Measurements from ENCODE around the gene CD6. TPM values are rescaled to one million over a fixed set of nuclear protein-coding genes. Genes with fewer than 3 reads are reported as not detected.

The CD6 gene
- total and polyA plus RNA-seq, 10 of the 15 experiments (the other 5 are each of a cell fraction or from before 2014, with no cell fraction given), result 0.37 to 17.6 (median 6.2) TPM

- Histone ChIP-seq H3K9me3 (replicated peaks; ENCODE audit: control insufficient read depth, insufficient read depth, low read length) (no peaks in the 10 kb centered on the region), H3K27ac (ENCODE audit: control insufficient read depth, insufficient read depth) (no peak overlapping the region), H3K4me2 (ENCODE audit: control insufficient read depth, insufficient read depth) (no peak overlapping the region), H3K36me3 (ENCODE audit: control insufficient read depth in 2 of 2, insufficient read depth in 2 of 2, low read length in 1 of 2) (no peaks in the 10 kb centered on the region), H3K27me3 (replicated peaks in 1 of 2; ENCODE audit: control insufficient read depth in 2 of 2, insufficient read depth in 2 of 2, low read length in 1 of 2) (no peaks in the 10 kb centered on the region), H3K9ac (ENCODE audit: control insufficient read depth, insufficient read depth, low read length) (no peak overlapping the region), H3K79me2 (ENCODE audit: control insufficient read depth, insufficient read depth, low read length) (no peaks in the 10 kb centered on the region), H3K4me1 (ENCODE audit: control insufficient read depth, insufficient read depth, low read length) (peaks cover 10% of the 10 kb centered on the region), H4K20me1 (ENCODE audit: control insufficient read depth, insufficient read depth) (no peaks in the 10 kb centered on the region), H2AFZ (ENCODE audit: control insufficient read depth, low read depth, low read length) (no peak overlapping the region), H3K4me3 (no peak overlapping the region)
- CTCF ChIA-PET, result no interaction called here
- RAD21 ChIA-PET (ENCODE audit: unreplicated experiment), result no interaction called here
- BruUV-seq (replicated peaks), result no TSS peak
- WGBS (ENCODE audit: insufficient coverage, insufficient replicate concordance, low lambda C conversion rate, missing lambda C conversion rate), result 77% methylated on average over 16 of the region's 16 CpGs
- FAIRE-seq, result no peak
- in situ Hi-C loops (cut with MboI), result no loop called here
- SMC1A ChIA-PET (ENCODE audit: uncharacterized antibody, unreplicated experiment), result interaction anchor here (0.9 kb wide), 1 partner anchor 32 kb away, joined by 3 read pairs; no protein-coding TSS in a partner anchor
- POLR2A ChIA-PET, result no interaction called here
- no peak for ATAC-seq
- no peak for DNase-seq (ENCODE audit: low read depth, low spot score)
- TF ChIP-seq ELK1 (IDR thresholded peaks at IDR 0.05; ENCODE audit: low read depth, low read length), result no peak
- TF ChIP-seq ZBTB11 (CRISPR knock-in tag; IDR thresholded peaks at IDR 0.05), result no peak
- TF ChIP-seq KDM1A (IDR thresholded peaks at IDR 0.05; ENCODE audit: borderline replicate concordance), result no peak
- TF ChIP-seq E2F8 (IDR thresholded peaks at IDR 0.05; ENCODE audit: low read depth, partially characterized antibody), result no peak
- TF ChIP-seq STAT1 (conservative IDR thresholded peaks at IDR 0.05), result no peak
- TF ChIP-seq SUPT20H (IDR thresholded peaks at IDR 0.05; ENCODE audit: borderline replicate concordance, control insufficient read depth, low read depth, low read length), result no peak
- no peak for TF ChIP-seq ZNF217 (IDR thresholded peaks at IDR 0.05)
- TF ChIP-seq ZBED1 (IDR thresholded peaks at IDR 0.05; ENCODE audit: borderline replicate concordance), result no peak
- no peak for TF ChIP-seq ZNF384 (IDR thresholded peaks at IDR 0.05; ENCODE audit: borderline replicate concordance, low read depth, low read length)
- TF ChIP-seq EP300 (IDR thresholded peaks at IDR 0.05; ENCODE audit: borderline replicate concordance in 1 of 2, control insufficient read depth in 1 of 2, low read depth in 2 of 2, low read length in 2 of 2), result no peak
- TF ChIP-seq YY1 (IDR thresholded peaks at IDR 0.05; ENCODE audit: low read depth, low read length), result no peak
- TF ChIP-seq GATAD2B (conservative IDR thresholded peaks at IDR 0.05; ENCODE audit: low read depth), result no peak
- no peak for TF ChIP-seq NFYA (IDR thresholded peaks at IDR 0.05; ENCODE audit: borderline replicate concordance, low read depth, low read length)
- intact Hi-C loops (cut with micrococcal nuclease; ENCODE audit: unreplicated experiment), result no loop called here
Observed at GRCh38 chr11:61010466-61011228, 39.2 kb downstream of the CD6 start.
